NCI-H1105 treated with DMSO at 0.1 percent for 48 hours (cell line): ENCODE data around the gene MYO3B.
A peak's percentile ranks its signal among the peaks of the same experiment; 100 is the strongest.
"Not testable (repeated sequence)": the region's sequence is repeated elsewhere in the genome, so short reads cannot be mapped to it uniquely, and the experiment has no call there.

Source experiments
- DNase-seq: peaks from one replicate; lab custom pipeline; 2025; lab: John Stamatoyannopoulos, UW

The MYO3B gene

DNA sequence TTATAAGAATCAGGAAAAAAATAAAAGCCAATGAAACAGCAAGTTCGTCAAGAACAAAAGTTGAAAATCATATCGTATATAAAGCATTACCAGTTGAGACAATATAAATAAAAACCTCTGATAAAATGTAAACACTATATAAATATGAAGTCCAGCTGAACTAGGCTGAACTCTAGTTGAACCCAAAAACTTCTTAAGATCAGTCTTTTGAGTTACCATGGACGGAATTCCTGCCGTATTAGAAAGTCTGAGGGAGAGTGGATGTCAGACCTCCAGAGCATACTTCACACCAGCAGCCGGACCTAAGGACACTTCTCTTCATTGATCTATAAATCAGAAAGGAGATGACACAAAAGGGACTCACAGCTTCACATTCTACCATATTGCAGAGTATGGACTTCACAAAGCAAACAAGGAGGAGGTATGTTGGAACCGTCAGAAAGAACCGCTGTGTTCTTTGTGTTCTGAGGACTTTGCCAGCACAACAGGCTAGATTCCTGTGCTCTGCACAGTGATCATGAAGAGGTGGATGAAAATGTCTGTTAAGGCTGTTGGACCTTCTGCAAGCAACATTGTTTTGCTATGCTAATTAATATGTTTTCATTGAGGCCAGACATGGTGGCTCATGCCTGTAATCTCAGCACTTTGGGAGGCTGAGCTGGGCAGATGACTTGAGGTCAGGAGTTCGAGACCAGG is 469.9 kb downstream of the MYO3B start:
- no peak for DNase-seq

DNA sequence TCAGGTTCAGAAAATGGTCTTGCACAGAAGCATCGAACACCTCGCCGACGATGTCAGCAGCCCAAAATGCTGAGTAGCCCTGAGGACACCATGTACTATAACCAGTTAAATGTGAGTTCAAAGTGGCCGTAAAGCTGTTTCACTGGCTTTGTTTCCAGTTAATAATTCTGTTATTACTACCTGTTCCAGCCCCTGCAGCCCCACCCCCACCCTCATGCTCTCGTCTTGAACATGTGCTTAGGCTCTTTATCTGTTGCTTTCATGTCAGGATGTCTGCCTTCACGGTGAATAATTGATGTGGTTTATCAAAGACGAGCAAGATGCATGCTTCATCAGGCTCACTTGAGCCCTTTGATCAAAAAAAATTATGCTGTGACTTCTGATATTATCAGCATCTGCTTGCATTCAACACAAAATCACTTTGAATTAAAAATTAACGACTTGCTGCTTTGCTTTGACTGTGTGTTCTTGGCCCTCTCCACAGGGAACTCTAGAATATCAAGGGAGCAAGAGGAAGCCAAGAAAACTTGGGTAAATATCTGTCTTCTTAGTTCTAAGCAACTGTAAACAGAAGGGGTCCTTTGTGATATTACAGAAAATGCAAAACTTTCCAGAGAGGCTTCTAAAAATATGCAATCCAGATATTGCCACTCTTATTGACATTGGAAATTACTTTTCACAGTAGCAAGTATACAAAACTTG is 473.8 kb downstream of the MYO3B start:
- no peak for DNase-seq

DNA sequence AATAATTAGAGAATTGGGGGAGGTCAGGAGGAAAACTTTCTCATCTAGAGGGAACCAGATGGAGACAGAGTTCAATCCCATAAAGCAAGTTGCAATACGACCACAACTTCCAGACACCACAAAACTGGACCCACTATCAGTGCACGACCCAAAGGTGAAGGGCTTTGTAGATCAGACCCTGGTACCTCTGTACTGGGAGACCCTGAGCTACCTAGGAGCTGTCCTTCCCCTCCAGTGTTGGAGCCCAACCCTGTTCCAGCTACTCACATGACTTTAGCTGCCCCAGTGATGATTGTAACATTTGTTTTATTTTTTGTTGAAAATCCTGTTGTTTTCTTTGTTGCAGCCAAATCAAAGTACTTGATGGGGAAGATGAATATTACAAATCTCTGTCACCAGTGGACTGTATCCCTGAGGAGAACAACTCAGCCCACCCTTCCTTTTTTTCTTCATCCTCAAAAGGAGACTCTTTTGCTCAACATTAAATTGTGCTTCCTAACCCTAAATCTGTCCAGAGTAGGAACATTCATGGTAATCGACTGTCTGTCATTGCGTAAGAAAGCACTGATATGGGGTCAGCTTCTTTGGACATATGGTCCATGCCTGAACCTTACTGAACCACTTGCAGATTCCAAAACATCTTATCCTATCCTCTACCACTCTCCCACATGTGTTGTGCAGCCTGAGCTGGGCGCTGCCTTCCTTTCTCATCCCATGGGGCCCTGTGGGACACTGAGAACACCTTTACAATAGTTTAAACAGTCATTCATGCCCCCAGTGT is 474.9 kb downstream of the MYO3B start:
- DNase-seq = no peak

DNA sequence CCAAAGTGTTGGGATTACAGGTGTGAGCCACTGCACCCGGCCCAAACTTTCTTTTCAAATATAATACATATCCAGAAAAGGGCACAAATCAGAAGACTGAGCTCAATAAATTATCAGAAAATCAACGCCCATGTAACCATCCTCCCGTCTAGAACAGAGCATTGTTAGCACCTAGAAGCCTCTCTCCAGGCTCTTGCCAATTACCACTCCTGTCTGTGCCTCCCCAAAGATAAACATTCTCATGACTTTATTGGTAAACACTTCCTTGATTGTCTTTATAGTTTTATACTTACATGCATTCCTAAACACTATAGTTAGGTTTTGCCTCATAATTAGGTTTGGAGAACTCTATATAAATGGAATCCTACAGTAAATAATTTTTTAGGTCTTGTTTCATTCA is 478.7 kb downstream of the MYO3B start:
- no peak for DNase-seq

DNA sequence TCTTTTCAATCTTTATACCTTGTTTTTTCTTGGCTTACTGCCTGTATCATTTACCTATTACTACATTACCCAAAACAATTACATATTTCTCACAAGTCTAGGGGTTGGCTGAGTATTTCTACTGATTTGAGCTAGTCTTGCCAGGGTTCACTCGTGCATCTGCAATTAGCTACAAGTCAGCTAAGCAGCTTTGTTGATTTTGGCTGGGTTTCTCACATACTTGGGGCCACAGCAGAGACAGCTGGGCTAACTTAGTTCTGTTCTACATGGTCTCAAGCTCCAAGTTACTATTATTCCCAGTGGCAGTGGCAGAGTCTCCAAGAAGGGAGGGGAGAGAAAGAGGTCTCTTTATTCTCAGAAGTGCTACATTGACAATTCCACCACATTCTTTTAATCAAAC is 482.5 kb downstream of the MYO3B start:
- peak; percentile 70 for DNase-seq

DNA sequence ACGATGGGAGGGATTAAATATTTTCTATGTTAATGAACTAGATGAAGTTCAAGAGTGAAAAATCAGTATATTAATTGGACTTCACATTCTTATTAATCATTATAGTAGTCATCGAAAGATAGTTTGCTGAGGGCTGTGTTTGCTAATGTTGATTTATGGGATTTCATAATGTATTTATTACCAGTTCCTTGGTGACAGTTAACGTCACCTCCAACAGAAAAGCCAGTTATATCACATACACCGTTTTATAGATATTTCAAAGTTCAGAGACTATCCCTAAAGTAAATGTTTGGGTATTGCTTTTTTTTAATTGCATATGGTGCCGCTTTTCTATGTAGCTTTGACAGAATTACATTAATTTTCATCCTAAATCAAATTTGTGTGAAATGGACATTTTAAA is 487.8 kb downstream of the MYO3B start:
- DNase-seq = no peak

DNA sequence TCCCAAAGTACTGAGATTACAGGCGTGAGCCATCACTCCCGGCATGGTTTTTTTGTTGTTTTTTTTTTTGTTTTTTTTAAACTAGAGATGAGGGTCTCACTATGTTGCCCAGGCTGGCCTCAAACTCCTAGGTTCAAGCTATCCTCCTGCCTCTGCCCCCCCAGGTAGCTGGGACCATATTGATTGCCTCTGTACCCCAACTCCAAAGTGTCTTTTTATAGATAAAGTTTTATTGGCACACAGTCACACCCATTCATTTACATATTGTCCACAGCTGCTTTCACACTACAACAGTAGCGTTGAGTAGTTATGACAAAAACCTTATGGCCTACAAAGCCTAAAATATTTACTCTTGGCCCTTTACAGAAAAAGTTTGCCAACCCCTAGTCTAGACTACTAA is 492.0 kb downstream of the MYO3B start:
- no peak for DNase-seq

DNA sequence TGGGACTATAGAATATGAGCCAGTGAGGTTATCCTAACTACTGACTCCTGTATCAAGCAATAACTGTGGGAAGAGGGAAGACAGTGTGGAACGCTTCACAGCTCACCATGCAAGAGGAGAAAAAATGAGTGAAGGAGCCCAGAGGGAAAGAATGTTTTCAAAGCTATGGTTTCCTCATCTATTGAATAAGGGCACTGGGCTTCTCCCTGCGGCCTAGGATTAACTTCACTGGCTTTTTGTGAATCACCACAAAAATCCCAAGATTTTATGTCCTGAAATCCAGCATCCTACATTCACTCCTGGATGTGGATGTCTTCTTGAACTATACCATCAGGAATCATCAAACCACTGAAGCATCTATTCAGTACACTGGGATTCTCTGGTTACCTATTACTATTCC is 492.7 kb downstream of the MYO3B start:
- no peak for DNase-seq

DNA sequence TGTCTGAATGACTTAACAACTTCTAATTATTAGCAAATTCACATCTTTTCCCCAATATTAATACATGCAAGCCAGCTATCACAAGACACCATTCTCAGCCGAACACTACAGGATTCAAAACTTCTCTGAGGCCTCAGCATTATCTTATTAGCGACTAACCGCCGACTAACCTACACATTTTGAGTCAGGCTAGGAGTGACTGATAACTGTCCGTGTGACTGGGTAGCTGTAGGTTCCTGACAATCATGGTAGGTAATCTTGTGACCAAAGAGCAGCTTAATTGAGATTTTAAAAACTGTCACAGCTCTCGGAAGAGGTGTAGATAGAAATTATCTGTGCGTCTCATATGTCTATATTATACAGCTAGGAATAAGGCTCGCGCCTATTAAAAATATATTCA is 493.1 kb downstream of the MYO3B start:
- DNase-seq = no peak

DNA sequence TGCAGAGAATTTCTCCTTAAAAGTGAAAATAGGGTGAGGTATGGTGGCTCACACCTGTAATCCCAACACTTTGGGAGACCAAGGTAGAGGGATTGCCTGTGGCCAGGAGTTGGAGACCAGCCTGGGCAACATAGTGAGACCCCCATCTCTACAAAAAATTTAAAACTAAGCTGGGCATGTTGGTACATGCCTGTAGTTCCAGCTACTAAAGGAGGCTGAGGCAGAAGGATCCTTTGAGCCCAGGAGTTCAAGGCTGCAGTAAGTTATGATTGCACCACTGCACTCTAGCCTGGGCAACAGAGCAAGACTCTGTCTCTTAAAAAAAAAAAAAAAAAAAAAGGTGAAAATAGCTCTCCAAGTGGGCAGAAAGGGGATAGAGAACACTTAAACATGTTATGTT is 496.3 kb downstream of the MYO3B start:
- DNase-seq = not testable (repeated sequence)

DNA sequence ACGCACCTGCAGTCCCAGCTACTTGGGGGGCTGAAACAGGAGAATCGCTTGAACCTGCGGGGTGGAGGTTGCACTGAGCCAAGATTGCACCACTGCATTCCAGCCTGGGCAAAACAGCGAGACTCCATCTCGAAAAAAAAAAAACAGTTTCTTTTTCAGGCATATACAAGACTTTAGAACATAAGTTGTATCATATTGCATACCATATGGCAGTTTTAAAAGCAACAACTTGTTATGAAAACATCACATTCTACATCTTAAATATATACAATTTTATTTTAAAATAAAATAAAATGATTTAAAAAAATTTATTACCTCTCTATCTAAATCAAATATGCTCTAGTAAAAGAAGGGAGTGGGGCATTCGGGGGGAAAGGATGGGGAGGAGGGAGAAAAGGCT is 497.8 kb downstream of the MYO3B start:
- DNase-seq = no peak

DNA sequence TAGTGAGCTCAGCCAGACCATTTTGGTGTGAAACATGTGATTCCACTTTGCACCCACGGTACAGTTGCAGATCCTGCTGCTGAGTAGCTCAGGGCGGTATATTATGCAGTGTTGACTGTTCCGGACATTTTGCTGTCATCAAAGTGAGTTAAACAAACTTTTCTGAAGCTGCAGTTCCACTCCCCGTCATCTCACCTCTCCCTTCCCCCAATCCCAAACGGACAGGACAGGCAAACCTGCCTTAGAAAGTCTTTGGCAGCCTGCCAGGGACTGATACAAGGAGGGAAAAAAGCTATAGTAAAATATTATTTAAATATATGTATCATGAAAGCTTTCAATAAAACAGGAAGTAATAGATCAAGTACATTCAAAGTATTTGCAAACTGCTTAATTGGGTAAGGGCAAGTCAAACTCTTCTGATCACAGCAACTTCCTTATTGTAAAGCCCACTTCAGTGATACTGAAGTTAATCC is 501.7 kb downstream of the MYO3B start:
- peak; percentile 17 for DNase-seq

DNA sequence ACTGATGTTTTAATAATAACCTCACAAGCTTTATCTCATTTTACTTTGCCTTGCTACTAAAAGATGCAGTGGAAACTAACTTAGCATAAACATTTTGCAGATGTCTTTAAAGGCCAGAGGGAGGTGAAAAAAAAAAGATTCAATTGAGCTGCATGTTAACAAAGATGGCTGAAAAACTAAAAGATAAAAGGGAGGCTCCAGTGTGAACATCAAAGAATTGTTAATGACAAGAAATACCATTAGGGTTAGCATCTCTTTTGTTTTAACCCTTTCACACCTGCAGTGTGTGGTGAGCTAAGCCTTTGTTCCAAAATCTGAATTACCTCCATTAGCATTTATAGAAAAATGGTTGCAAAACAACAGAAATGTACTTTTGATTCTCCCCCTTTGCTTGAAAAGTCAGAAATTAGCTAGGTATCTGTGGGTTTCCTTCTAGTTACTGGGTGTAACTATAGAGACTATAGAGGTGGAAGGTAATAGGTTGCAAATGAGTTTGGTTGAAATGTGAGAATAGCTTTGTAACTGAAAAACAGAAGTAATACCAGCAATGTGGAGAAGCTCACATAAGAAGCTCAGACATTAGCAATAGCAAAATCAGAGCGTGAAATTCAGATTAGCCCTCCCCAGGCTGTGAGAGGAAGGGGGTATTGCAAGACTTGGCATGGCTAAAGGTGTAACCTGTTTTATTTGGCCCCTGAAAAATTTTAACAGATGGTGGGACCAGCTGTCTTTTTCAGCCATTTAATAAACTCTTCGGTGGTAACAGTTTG is 502.4 kb downstream of the MYO3B start:
- DNase-seq = no peak

DNA sequence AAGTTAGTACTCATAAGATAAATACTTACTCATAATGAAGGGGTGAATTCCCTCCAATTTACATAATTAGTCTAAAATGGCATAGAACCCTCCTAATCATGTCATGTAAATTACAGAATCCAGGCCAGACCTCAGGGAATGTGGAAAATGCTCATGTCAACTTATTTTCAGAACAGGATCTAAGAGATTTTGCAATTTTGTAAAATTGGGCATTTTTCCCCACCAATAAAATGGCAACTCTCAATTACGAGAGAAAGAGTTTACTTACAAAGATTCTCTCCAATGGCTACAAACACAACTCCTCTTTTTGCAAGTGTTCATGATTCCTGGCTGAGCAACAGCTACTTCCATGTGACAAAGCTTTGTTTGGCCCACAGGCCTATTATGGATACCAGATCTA is 503.4 kb downstream of the MYO3B start:
- DNase-seq = no peak

DNA sequence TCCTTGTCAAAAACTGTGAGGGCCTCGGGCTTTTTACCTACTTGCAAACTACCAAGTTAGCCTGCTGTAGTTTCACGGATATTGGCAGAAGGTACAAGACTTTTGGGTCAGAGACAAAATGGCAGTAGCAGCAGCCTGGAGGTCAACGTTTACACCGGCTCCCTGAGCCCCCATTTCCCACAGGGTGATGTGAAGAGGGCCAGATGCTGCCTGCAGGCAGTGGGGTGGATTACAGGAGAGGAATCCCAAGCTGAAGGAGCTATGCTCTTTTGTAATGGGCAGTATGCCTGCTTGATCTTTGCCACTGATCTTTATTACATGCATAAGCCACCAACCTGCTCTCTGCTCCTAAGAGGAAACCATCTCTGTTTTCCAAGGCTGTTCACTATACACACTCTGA is 507.6 kb downstream of the MYO3B start:
- DNase-seq = no peak

DNA sequence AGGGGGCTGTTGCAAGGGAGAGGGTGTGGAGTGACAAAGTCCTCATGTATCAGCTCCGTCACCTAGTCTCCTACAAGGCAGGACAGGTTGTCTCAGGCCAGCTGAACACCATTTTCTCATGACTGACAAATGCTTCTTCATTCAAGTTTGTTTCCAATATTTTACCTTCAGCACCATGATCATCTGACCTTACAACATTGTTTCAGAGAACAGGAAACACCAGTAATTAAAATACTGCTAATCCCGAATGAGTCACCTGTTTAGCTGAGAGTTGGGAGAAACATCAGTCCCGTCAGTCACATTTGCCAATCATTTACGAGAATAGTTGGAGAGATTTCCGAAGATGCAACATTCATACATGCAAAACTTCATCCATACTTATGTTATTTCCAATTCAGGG is 511.5 kb downstream of the MYO3B start:
- no peak for DNase-seq

DNA sequence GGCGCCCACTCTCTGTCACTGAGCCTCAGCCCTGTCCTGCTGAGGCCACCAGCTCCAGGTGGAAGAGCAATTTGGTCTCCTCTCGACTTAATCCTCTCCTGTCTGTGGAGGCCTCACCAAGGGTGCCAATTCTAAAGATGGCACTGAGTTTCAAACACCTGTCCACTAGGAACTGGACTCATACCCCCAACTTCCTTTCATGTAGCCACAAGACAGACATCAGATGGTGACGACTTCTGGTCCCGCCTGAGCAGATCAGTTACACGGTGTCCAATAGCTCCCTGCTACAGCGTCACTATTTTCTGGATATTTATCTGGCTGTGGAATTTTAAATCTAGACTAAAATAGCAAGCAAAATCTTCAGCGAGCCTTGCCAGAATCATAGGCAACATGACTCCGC is 512.7 kb downstream of the MYO3B start:
- no peak for DNase-seq

DNA sequence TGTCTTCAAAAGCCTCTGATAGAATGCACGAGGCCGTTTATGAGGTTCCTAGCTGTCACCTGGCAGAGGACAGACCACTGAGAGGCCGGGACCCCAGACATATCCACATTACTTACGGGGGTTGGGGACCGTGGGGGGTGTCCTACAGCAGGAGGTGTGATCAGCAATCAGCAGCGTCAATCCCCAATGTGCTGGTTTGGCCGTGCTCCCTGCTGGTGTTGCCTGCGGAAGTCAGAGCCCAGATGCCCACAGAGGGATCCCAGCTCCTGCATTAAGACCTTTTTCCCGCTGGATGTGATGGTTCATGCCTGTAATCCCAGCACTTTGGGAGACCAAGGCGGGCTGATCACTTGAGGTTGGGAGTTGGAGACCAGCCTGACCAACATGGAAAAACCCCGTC is 516.4 kb downstream of the MYO3B start:
- DNase-seq = no peak

DNA sequence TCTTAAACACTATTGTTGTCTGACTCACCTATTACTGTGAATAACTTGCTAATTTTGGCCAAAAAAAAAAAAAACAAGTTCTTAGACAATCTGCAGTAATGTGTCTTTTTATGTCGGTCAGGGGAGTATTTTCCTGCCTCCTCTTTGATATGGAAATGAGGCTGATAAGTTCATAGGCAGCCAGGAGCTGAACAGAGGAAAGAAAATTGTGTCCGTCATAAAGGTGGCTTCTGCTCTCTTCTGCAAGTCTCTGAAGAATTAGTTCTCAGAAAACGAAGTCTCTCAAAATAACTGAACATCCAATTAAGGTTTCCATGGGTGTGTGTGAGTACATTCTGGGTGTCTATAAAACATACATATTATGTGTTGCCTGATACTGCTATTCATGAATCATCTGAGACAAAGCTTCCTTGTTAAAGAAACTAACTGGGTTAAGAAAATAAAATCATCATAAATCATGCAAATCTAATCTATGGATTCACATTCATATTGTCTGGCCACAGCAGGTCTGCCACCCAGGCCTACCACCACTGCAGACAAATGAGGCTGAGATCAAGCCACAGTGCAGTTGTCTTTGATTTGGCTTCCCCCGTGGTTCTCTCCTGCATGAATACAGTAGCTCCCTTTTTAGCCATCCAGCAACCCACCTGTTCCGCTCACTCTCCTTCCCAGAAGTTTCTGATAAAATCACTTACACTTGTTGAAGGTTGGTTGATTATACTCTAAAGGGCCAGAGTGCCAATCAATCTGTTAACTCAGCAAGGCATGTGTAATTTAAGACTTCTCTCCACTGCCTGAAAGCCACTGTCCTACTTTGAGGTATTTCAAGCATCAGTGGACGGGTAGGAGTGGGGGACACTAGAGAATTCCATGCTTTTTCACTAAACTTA is 517.8 kb downstream of the MYO3B start:
- no peak for DNase-seq

DNA sequence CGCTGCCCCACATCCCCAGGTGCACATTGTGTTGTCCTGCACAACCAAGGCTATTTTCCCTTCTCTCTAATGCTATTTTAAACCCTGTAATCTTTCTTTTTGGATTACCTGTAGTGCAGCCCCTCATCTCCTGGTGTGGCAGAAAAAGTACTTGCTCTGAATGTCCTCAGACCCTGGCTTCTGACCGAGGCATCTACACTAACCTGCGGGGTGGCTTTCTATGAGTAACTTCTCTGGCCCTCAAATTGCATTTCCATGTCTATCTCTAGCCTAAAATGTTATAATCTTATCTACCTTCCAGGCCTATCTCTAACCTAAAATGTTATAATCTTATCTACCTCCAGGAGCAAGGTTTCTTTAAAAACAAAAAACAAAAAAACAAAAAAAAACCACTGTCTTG is 519.0 kb downstream of the MYO3B start:
- DNase-seq = no peak

DNA sequence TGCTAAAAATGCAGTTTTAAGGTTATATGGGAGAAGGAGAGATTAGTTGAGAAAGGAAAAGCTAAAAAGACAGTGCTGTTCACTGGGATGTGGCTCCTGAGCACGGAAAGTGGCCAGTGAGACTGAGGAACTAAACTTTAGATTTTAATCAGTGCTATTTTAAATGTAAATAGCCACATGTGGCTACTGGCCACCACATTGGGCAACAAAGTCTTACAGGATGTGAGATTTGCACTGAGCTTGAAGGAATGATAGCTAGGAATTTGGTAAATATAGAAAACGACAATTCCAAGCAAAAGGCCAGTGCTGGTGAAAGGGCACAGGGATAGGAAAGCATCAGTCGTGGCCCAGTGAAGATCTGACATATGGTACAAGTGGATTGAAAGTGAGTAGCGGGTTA is 523.1 kb downstream of the MYO3B start:
- no peak for DNase-seq
